ENCODE data around the gene TMEM43. TPM values are rescaled to one million over a fixed set of nuclear protein-coding genes. Genes with fewer than 3 reads are reported as not detected.

Gene TMEM43
- total RNA-seq, 1 donor from 2014 or later = 86.3 TPM

DNA sequence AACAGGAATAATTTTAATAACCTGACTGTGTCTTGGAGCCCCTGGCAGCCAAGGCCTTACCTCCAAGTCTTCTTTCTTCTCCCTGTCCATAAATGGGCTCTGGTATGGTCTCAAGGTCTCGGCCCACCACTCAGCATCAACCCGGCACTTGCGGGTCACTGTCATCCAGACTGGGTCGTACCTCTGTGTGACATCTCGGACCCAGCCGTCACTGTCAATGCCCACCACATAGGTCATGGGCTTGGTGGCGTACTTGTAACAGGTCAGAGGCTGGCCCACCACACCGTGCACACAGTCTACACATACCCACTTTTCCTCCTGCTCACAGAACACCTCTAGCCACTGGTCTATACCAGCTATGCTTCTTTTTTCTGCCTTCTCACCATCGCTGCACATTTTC is 33.1 kb downstream of the TMEM43 start:
- H3K4me1 ChIP-seq = no peaks in the 10 kb centered on the region
- DNase-seq = no peak
- ATAC-seq = no peak
- H3K27ac ChIP-seq = no peak overlapping the region
- TF ChIP-seq, protein P1, sequence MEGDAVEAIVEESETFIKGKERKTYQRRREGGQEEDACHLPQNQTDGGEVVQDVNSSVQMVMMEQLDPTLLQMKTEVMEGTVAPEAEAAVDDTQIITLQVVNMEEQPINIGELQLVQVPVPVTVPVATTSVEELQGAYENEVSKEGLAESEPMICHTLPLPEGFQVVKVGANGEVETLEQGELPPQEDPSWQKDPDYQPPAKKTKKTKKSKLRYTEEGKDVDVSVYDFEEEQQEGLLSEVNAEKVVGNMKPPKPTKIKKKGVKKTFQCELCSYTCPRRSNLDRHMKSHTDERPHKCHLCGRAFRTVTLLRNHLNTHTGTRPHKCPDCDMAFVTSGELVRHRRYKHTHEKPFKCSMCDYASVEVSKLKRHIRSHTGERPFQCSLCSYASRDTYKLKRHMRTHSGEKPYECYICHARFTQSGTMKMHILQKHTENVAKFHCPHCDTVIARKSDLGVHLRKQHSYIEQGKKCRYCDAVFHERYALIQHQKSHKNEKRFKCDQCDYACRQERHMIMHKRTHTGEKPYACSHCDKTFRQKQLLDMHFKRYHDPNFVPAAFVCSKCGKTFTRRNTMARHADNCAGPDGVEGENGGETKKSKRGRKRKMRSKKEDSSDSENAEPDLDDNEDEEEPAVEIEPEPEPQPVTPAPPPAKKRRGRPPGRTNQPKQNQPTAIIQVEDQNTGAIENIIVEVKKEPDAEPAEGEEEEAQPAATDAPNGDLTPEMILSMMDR (IDR thresholded peaks at IDR 0.05) = no peak
- intact Hi-C loops (cut with DNase I) = no loop called here
- H3K4me3 ChIP-seq = no peak overlapping the region
- peaks cover 13% of the 10 kb centered on the region for H3K9me3 ChIP-seq
- peaks cover 96% of the 10 kb centered on the region for H3K36me3 ChIP-seq
- H3K27me3 ChIP-seq = no peaks in the 10 kb centered on the region

DNA sequence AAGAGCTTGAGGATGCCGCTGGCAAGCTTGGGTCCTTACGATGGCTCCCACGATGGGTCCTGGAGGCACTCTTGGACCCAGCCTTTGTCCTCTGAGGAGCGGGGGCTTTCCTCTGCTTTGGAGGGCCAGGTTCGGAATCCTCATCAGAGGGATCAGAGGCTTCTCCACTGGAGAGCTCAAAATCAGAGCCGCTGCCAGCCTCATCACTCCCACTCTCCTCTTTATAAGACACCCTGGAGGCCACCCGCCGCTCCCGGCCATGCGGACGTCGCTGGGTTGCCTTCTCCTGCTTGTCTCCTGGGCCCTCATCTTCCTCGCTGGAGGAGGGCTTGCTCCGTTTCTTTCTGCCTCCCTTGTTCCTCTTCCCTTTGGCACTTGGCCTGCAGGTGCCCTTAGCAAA is 33.5 kb downstream of the TMEM43 start:
- intact Hi-C loops (cut with DNase I) = no loop called here
- H3K4me1 ChIP-seq = no peaks in the 10 kb centered on the region
- DNase-seq (no peak), ATAC-seq (no peak)
- H3K27me3 ChIP-seq = no peaks in the 10 kb centered on the region
- TF ChIP-seq, protein P1 (IDR thresholded peaks at IDR 0.05) = no peak
- peaks cover 96% of the 10 kb centered on the region for H3K36me3 ChIP-seq
- H3K27ac ChIP-seq = no peak overlapping the region
- no peak overlapping the region for H3K4me3 ChIP-seq
- H3K9me3 ChIP-seq = peaks cover 13% of the 10 kb centered on the region

DNA sequence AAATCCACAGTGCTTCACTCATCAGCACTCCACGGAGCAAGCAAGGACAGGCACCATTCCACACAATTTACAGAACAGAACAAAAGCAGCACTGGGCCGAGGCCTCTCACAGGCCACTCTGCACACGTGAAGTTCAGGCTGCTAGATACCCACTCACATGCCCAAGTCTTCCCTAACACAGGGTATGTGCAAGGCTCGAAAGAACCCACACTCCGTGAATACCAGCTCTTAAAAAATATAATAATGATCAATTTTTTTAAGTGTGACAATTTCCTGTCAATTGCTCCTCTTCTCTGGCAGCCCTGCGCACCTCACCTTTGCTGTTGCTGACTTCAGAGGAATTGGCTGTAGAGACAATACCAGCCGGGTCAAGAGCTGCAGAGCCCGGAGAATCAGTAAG is 34.6 kb downstream of the TMEM43 start:
- DNase-seq (no peak), ATAC-seq (no peak)
- H3K4me1 ChIP-seq = no peaks in the 10 kb centered on the region
- TF ChIP-seq, protein P1 (IDR thresholded peaks at IDR 0.05) = no peak
- no peaks in the 10 kb centered on the region for H3K27me3 ChIP-seq
- H3K27ac ChIP-seq = no peak overlapping the region
- no peak overlapping the region for H3K4me3 ChIP-seq
- H3K36me3 ChIP-seq = peaks cover 96% of the 10 kb centered on the region
- intact Hi-C loops (cut with DNase I) = no loop called here
- H3K9me3 ChIP-seq = peaks cover 13% of the 10 kb centered on the region

DNA sequence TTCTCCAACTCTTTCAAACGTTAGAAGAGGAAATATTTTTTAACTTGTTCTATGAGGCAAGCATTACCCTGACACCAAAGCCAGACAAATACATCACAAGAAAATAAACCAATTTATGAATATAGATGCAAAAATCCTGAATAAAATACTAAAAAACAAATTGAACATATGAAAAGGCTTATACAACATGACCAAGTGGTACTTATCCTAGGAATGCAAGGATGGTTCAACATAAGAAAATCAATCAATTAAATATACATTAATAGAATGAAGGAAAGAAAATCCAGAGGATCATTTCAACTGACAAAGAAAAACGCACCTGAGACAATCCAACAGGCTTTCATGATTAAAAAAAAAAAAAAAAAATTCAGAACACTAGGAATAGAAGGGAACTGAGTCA is 36.4 kb downstream of the TMEM43 start:
- no peaks in the 10 kb centered on the region for H3K27me3 ChIP-seq
- H3K4me1 ChIP-seq = no peaks in the 10 kb centered on the region
- no peak overlapping the region for H3K4me3 ChIP-seq
- TF ChIP-seq, protein P1 (IDR thresholded peaks at IDR 0.05) = no peak
- intact Hi-C loops (cut with DNase I) = no loop called here
- H3K9me3 ChIP-seq = peaks cover 13% of the 10 kb centered on the region
- peaks cover 100% of the 10 kb centered on the region for H3K36me3 ChIP-seq
- no peak for ATAC-seq
- no peak overlapping the region for H3K27ac ChIP-seq
- no peak for DNase-seq

DNA sequence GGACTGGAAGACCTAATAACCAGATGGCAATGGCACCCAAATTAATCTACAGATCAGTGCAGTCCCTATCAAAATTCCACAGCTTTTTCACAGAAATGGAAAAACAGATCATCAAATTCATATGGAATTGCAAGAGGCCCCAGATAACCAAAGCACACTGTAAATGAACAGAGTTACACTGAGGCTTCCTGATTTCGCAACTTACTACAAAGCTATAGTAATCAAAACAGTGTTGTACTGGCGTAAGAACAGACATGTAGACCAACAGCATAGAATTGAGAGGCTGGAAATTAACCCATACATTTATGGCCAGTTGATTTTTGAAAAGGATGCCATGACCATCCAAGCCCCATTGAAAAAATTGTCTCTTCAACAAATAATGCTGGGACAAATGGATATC is 37.3 kb downstream of the TMEM43 start:
- no peaks in the 10 kb centered on the region for H3K4me1 ChIP-seq
- intact Hi-C loops (cut with DNase I) = no loop called here
- H3K4me3 ChIP-seq = no peak overlapping the region
- H3K36me3 ChIP-seq = peaks cover 100% of the 10 kb centered on the region
- no peak for DNase-seq
- no peaks in the 10 kb centered on the region for H3K27me3 ChIP-seq
- TF ChIP-seq, protein P1 (IDR thresholded peaks at IDR 0.05) = no peak
- H3K27ac ChIP-seq = no peak overlapping the region
- H3K9me3 ChIP-seq = peaks cover 13% of the 10 kb centered on the region
- no peak for ATAC-seq
